Heart right ventricle (tissue), 16 donors: ENCODE data around the gene TOP2A. TPM values are rescaled to one million over a fixed set of nuclear protein-coding genes. Genes with fewer than 3 reads are reported as not detected.
"Not testable (repeated sequence)": the region's sequence is repeated elsewhere in the genome, so short reads cannot be mapped to it uniquely, and the experiment has no call there.

Experiments used
- ATAC-seq, 8 donors: fragments of 200-7000 bp; cut with Tn5 transposase; one replicate each; pipeline ENCODE4 v1.9.1; 2020; ENCODE audit warnings: mild to moderate bottlenecking in 8 of 8, moderate library complexity in 8 of 8, moderate number of reproducible peaks in 1 of 8
- DNase-seq, 2 donors: peaks; one replicate each; pipeline ENCODE4 v3.0.0-alpha.2; 2020
- H3K27ac ChIP-seq, 10 donors: fragments of 200-600 bp; sonication (generic) in 2 of 10; one replicate each; pipeline versions ENCODE4 v1.5.0 to v1.8.0; 2020 to 2022; ENCODE audit warnings: mild to moderate bottlenecking in 3 of 10
- H3K27me3 ChIP-seq, 7 donors: fragments of 200-600 bp; one replicate each; pipeline ENCODE4 v1.8.0; 2021 to 2022; ENCODE audit warnings: mild to moderate bottlenecking in 2 of 7
- H3K36me3 ChIP-seq, 9 donors: fragments of 200-600 bp; sonication (generic) in 1 of 9; one replicate each; pipeline versions ENCODE4 v1.5.0 to v1.8.0; 2020 to 2022; ENCODE audit warnings: mild to moderate bottlenecking in 2 of 9
- H3K4me1 ChIP-seq, 9 donors: fragments of 200-600 bp; sonication (generic) in 1 of 9; one replicate each; pipeline versions ENCODE4 v1.5.0 to v1.8.0; 2020 to 2022; ENCODE audit warnings: mild to moderate bottlenecking in 4 of 9
- H3K4me3 ChIP-seq, 10 donors: fragments of 200-600 bp; sonication (generic) in 2 of 10; one replicate each; pipeline versions ENCODE4 v1.5.0 to v1.8.0; 2020 to 2022; ENCODE audit warnings: mild to moderate bottlenecking in 7 of 10, moderate library complexity in 2 of 10
- H3K9me3 ChIP-seq, 11 donors: fragments of 200-600 bp in 10 of 11; sonication (generic) in 2 of 11; one replicate each; pipeline versions ENCODE4 v1.5.0 to v1.8.0; 2013 to 2022; ENCODE audit warnings: mild to moderate bottlenecking in 2 of 11, control low read depth in 1 of 11, moderate library complexity in 1 of 11
- CTCF ChIP-seq, 9 donors: fragments of 200-600 bp; sonication (generic) in 2 of 9; IDR thresholded peaks; one replicate each; pipeline versions ENCODE4 v1.5.0 to v1.8.0; 2021 to 2022; ENCODE audit warnings: antibody characterized with exemption in 9 of 9, mild to moderate bottlenecking in 5 of 9, moderate library complexity in 1 of 9
- WGBS, 2 donors: extraction: QIAGEN DNeasy Blood & Tissue Kit; methylation state at CpG; one replicate each; pipeline ENCODE4 v1.1.7; 2013; ENCODE audit warnings: inconsistent platforms in 1 of 2; 5-methylcytosine and 5-hydroxymethylcytosine counted together
- intact Hi-C, 10 donors: fragments of 100-400 bp; cut with DNase I; formaldehyde crosslinking; loops; one replicate each; pipeline versions ENCODE4 v1.11.1 to v1.14.2; 2022
- polyA plus RNA-seq, 2 donors: library from polyadenylated mRNA; stranded (reverse); fragments of 200-250 nt; gene quantifications; one replicate each; pipeline ENCODE4 v1.2.3, GENCODE V29; 2013
- total RNA-seq, 10 donors: library from RNA; stranded (reverse); fragmentation: NEBNext Ultra II Directional in 3 of 10; extraction: Animal tissue kit (Norgen Biotek cat#: 25700) in 3 of 10; gene quantifications; one replicate each; pipeline versions ENCODE4 v1.2.1 to v1.2.4, GENCODE V29; 2021 to 2023
- donor health status: Arrhythmogenic right ventricular cardiomyopathy.
- donor health status: ischemic (EF 13 %, LVEDD 7.1; RV severe dilation, severe dysfunction).
- donor health status: healthy with polysubstance abuse.
- donor health status: DM: no; HTN: yes; CAD: no.
- donor health status: DM: no; HTN: no; CAD: no.
- donor health status: ischemic (EF 25% LVEDD 6.9; RV normal size, moderate dysfunction).
- donor health status: ischemic (EF 25% LVEDD 5.7; RV mildly dilated, moderate dysfunction).
- donor health status: healthy.
- donor health status: DM: yes; HTN: yes; CAD: no.
- donor health status: Ischemic cardiomyopathy.
- donor health status: ischemic (EF 35%, LVEDD 5.7; RV mildly dilated, moderate dysfunction).
- donor health status: nonischemic (EF 11% LVEDD 7.7; RV severe dilation, severe dysfunction).
- donor health status: DM: yes; HTN: yes; CAD: no.
- donor health status: PGD.
- donor health status: ischemic (EF 29% LVEDD 5.4; RV normal size, mild dysfunction).
- donor health status: nonischemic (EF 23%, LVEDD 6.1; RV moderate dilation, normal function).

Gene TOP2A
- total and polyA plus RNA-seq, 12 donors = 0.17 to 20.0 (median 1.0) TPM

- TF ChIP-seq CTCF (IDR thresholded peaks at IDR 0.05) = peak; percentile 30 to 78 (median 68)
- no peak overlapping the region for H3K4me3 ChIP-seq
- DNase-seq = no peak
- no peaks in the 10 kb centered on the region for H3K9me3 ChIP-seq
- H3K36me3 ChIP-seq = peaks cover 0 to 69% (median 0%) of the 10 kb centered on the region in 9 donors
- H3K27me3 ChIP-seq = no peaks in the 10 kb centered on the region
- intact Hi-C loops = loop anchor here in 7 of 10 donors (1.0 to 5.0 kb wide), 9 partner anchors 34 to 163 kb away; partner anchors contain the start of gene GJD3 (in 2 of the 7)
- peak in 4 of 8 donors; percentile 13 to 57 (median 38) for ATAC-seq
- H3K27ac ChIP-seq = no peak overlapping the region
- H3K4me1 ChIP-seq = no peaks in the 10 kb centered on the region
- 52 to 64% methylated on average over 4 of the region's 4 CpGs for WGBS, 2 donors
Observed at GRCh38 chr17:40399185-40399584, 18.5 kb downstream of the TOP2A start.

GRCh38 chr17:40386555-40386954 is 31.1 kb downstream of the TOP2A start:
- ATAC-seq, H3K4me1 ChIP-seq, H3K27ac ChIP-seq, H3K27me3 ChIP-seq, H3K4me3 ChIP-seq, intact Hi-C loops, H3K9me3 ChIP-seq, DNase-seq: not testable (repeated sequence)
- H3K36me3 ChIP-seq = peaks cover 0 to 36% (median 0%) of the 10 kb centered on the region in 9 donors
- WGBS, 2 donors = 95 to 98% methylated on average over 3 of the region's 3 CpGs

- H3K27ac ChIP-seq = no peak overlapping the region
- WGBS, 2 donors = 84 to 89% methylated on average over 4 of the region's 4 CpGs
- H3K9me3 ChIP-seq = no peaks in the 10 kb centered on the region
- no peak for DNase-seq
- no peak for ATAC-seq
- no peaks in the 10 kb centered on the region for H3K4me1 ChIP-seq
- H3K27me3 ChIP-seq = peaks cover 0 to 7% (median 0%) of the 10 kb centered on the region in 7 donors
- no peaks in the 10 kb centered on the region for H3K36me3 ChIP-seq
- intact Hi-C loops = no loop called here
- TF ChIP-seq CTCF (IDR thresholded peaks at IDR 0.05) = no peak
- H3K4me3 ChIP-seq = no peak overlapping the region
Observed at GRCh38 chr17:40382251-40382650, 35.4 kb downstream of the TOP2A start.

GRCh38 chr17:40378966-40379365 is 38.7 kb downstream of the TOP2A start:
- ATAC-seq (no peak), DNase-seq (no peak)
- intact Hi-C loops = no loop called here
- Histone ChIP-seq H3K9me3 (no peaks in the 10 kb centered on the region), H3K27ac (no peak overlapping the region), H3K4me1 (no peaks in the 10 kb centered on the region), H3K27me3 (peaks cover 0 to 7% (median 0%) of the 10 kb centered on the region in 7 donors), H3K4me3 (no peak overlapping the region), H3K36me3 (no peaks in the 10 kb centered on the region)
- 91 to 94% methylated on average over 7 of the region's 7 CpGs for WGBS, 2 donors
- TF ChIP-seq CTCF (IDR thresholded peaks at IDR 0.05) = no peak

- ATAC-seq (no peak), DNase-seq (no peak)
- TF ChIP-seq CTCF (IDR thresholded peaks at IDR 0.05) = no peak
- 88 to 90% methylated on average over 13 of the region's 13 CpGs for WGBS, 2 donors
- Histone ChIP-seq H3K4me3 (no peak overlapping the region), H3K4me1 (no peaks in the 10 kb centered on the region), H3K27me3 (peaks cover 0 to 7% (median 0%) of the 10 kb centered on the region in 7 donors), H3K27ac (no peak overlapping the region), H3K9me3 (no peaks in the 10 kb centered on the region), H3K36me3 (no peaks in the 10 kb centered on the region)
- intact Hi-C loops = no loop called here
Observed at GRCh38 chr17:40377832-40378231, 39.9 kb downstream of the TOP2A start.

- ATAC-seq, H3K4me3 ChIP-seq, H3K27me3 ChIP-seq, H3K27ac ChIP-seq, H3K9me3 ChIP-seq, DNase-seq, intact Hi-C loops, H3K36me3 ChIP-seq, H3K4me1 ChIP-seq: not testable (repeated sequence)
- 83 to 84% methylated on average over 6 of the region's 6 CpGs for WGBS, 2 donors
Observed at GRCh38 chr17:40376541-40376940, 41.2 kb downstream of the TOP2A start.

- H3K36me3 ChIP-seq, ATAC-seq, H3K4me1 ChIP-seq, H3K27me3 ChIP-seq, DNase-seq, intact Hi-C loops, H3K9me3 ChIP-seq, H3K4me3 ChIP-seq, H3K27ac ChIP-seq: not testable (repeated sequence)
- 89 to 91% methylated on average over 21 of the region's 21 CpGs for WGBS, 2 donors
Observed at GRCh38 chr17:40375786-40376185, 41.9 kb downstream of the TOP2A start.
